ENCODE results near the gene XPO6. TPM values are rescaled to one million over a fixed set of nuclear protein-coding genes. Genes with fewer than 3 reads are reported as not detected.

The XPO6 gene
- total RNA-seq, 1 experiment from 2014 or later, result 95.6 TPM

DNA sequence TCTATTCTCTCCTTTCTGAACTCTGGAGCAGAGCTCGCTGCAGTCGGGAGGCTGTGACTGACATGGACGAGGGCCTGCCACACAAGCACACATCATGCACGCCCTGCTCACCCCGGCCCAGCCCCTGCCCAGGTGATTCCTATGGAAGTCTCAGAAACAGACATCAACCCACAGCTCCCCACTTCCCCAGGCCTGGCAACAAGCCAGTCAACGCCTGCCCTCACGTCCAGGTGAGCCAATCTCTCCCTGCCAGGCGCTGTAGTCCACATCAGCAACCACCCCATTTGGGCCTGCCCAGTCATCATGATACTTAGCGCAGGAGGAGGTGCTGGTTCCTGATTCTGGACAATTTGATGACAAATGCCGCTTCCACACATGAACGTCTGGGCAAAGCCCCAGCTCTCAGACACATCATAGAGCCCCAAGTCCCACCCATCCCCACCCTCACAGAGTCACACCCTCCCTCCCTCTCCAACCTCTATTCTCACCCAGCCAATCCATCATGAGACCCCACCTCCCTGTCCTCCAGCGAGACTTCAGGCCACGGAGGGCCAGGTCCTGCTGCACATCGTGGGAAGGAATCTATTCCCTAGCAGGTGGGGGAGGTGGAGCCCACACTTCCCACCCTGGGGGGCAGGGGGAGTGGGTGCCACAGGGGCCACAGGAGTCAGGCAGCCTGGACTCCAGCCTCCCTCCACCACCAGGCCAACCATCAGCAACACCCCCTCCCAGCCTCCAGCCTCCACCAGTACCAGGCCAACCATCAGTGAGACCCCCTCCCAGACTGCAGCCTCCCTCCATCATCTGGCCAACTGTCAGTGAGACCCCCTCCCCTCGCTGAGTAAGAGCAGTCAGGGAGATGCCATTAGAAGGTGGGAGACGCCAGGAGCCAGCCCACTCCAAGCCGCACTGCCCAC lies 114.5 kb downstream of the XPO6 start:
- Histone ChIP-seq H3K27me3 (no peaks in the 10 kb centered on the region), H3K4me3 (no peak overlapping the region), H3K27ac (no peak overlapping the region), H3K9me3 (replicated peaks) (no peaks in the 10 kb centered on the region), H3K4me1 (no peaks in the 10 kb centered on the region), H3K36me3 (peaks cover 8% of the 10 kb centered on the region; the same call in 1 of the 2 replicates)
- no peak for DNase-seq

DNA sequence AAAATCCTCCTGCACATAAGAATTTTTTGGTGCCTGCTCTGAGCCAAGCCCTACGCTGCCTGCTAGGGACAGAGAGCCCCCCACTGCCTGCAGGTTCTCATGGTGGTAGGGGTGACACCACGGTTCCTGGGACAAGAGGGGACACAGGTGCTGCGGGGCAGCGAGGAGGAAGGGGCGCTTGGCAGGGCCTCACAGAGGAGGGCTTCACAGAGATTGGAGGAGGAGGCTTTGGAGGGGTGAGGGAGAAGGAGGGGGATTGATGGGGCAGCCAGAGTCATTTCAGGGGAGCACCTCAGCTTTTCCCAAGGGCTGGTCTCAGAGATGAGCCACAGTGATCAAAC lies 118.4 kb downstream of the XPO6 start:
- no peak for DNase-seq
- Histone ChIP-seq H3K27me3 (no peaks in the 10 kb centered on the region), H3K4me1 (no peaks in the 10 kb centered on the region), H3K27ac (no peak overlapping the region), H3K9me3 (replicated peaks) (no peaks in the 10 kb centered on the region), H3K4me3 (no peak overlapping the region), H3K36me3 (no peaks in the 10 kb centered on the region)

DNA sequence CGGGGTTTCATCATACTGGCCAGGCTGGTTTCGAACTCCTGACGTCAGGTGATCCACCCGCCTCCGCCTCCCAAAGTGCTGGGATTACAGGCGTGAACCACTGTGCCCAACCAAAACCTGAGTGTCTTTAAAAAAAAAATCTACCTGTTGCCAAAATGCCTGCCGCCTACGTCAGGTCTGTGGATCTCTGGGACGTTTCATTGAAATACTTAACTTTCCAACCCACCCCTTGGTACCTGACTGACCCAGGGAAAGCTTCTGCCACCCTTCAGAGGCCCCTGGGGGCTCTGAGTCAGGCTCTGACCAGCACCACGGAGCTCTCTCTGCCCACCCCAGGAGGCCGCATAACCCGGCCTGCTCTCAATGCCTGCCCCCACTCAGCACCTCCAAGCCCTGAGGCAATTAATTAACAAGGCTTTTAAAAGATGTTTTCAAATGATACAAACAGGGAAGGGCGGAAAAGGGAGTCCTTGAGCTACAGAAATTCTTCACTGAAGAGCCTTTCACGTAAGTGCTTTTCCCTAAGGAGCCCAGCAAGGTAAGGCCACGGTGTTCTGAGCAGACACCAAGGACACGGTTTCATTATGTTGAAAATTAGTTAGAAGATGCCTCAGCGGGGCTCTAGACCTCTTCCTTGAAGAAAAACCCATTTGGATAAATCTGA lies 118.9 kb downstream of the XPO6 start:
- no peak overlapping the region for H3K27ac ChIP-seq
- DNase-seq, result no peak

GRCh38 chr16:28091656-28092055 lies 120.1 kb downstream of the XPO6 start:
- no peaks in the 10 kb centered on the region for H3K27me3 ChIP-seq
- no peak overlapping the region for H3K27ac ChIP-seq
- no peaks in the 10 kb centered on the region for H3K36me3 ChIP-seq
- no peaks in the 10 kb centered on the region for H3K4me1 ChIP-seq
- DNase-seq, result no peak
- no peak overlapping the region for H3K4me3 ChIP-seq
- no peaks in the 10 kb centered on the region for H3K9me3 ChIP-seq (replicated peaks)

More for the DNA sequence above, 118.9 kb downstream of the XPO6 start:
- H3K27me3 ChIP-seq, result no peaks in the 10 kb centered on the region
- no peaks in the 10 kb centered on the region for H3K9me3 ChIP-seq (replicated peaks)
- no peaks in the 10 kb centered on the region for H3K36me3 ChIP-seq
- no peak overlapping the region for H3K4me3 ChIP-seq
- H3K4me1 ChIP-seq, result no peaks in the 10 kb centered on the region

- no peaks in the 10 kb centered on the region for H3K9me3 ChIP-seq (replicated peaks)
- no peaks in the 10 kb centered on the region for H3K36me3 ChIP-seq
- H3K27me3 ChIP-seq, result no peaks in the 10 kb centered on the region
- no peak overlapping the region for H3K27ac ChIP-seq
- no peak for DNase-seq
- no peaks in the 10 kb centered on the region for H3K4me1 ChIP-seq
- H3K4me3 ChIP-seq, result no peak overlapping the region
Measured at GRCh38 chr16:28090646-28091377, 121.0 kb downstream of the XPO6 start.

DNA sequence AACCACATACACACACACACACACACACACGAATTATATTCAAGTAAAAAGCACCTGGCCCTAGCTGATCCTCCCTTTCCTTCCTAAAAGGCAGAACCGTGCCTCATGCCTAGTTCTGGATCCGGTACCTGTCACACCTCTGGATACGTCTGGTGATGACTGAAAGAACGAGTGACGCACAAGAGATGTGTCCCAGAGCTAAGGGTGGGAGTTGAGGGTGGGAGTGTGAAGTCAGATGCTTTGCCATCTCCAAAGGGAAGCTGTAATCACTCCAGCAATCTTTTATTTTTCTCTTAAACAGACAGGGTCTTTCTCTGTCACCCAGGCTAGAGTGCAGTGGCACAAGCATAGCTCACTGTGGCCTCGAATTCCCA lies 121.8 kb downstream of the XPO6 start:
- Histone ChIP-seq H3K27me3 (no peaks in the 10 kb centered on the region), H3K27ac (no peak overlapping the region), H3K9me3 (replicated peaks) (no peaks in the 10 kb centered on the region), H3K4me1 (no peaks in the 10 kb centered on the region), H3K4me3 (no peak overlapping the region), H3K36me3 (no peaks in the 10 kb centered on the region)
- no peak for DNase-seq

- H3K36me3 ChIP-seq, result no peaks in the 10 kb centered on the region
- no peaks in the 10 kb centered on the region for H3K27me3 ChIP-seq
- no peak overlapping the region for H3K27ac ChIP-seq
- no peak overlapping the region for H3K4me3 ChIP-seq
- no peak for DNase-seq
- H3K9me3 ChIP-seq (replicated peaks), result no peaks in the 10 kb centered on the region
- no peaks in the 10 kb centered on the region for H3K4me1 ChIP-seq
Measured at GRCh38 chr16:28089205-28089991, 122.4 kb downstream of the XPO6 start.

DNA sequence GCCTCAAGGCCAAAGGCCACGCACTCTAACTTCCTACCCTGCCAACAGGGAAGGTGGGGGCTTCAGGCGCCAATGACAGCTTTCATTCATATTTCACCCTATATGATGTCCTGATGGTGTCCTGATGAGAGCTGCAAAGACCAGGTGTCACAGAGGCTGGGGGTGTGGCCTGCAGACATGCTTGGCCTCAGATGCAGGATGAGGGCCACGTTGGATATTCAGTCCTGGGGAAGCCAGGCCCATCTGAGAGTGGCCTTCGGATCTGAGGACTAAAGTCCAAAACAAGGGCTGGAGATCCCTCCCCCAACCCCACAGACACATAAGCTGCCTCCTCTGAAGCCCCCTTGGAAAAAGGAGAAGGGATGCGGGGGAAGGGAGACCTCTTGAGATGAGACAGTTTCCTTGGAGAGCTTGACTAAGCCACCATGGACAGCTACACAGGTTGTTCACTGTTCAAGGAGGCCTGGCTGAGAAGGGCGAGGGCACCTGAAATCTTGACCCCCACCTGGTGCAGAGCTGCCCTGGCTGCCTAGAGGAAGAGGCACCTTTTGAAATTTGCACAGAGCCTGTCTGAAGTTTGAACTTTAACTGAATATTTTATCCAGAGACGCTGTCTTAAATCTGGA lies 124.0 kb downstream of the XPO6 start:
- no peak overlapping the region for H3K27ac ChIP-seq

DNA sequence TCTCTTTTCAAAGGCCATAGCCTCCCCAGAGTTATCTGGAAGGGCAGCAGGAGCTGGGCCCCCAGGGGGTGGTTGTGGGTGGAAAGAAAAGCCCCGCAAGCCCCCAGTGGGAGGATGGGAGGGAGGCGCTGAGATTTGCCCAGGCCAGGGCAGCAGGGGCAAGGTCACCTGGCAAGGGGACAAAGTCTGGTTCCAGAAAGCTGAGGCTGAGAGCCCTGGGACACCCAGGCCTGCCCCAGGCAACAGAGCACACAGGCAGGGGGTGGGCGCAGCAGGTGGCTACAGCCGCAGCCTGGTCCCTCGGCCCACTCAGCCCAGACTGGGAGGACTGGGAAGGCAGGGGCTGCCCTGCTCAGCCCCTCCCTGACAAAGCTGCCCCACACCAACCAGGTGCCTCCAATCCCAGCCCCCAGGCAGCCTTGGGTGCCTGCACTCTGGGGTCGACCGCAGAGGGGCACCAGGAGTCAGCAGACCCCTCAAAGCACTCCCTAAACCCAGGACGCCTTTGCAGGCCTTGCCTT lies 124.6 kb downstream of the XPO6 start:
- H3K27me3 ChIP-seq, result no peaks in the 10 kb centered on the region
- no peak for DNase-seq
- no peak overlapping the region for H3K4me3 ChIP-seq
- no peaks in the 10 kb centered on the region for H3K4me1 ChIP-seq
- no peaks in the 10 kb centered on the region for H3K9me3 ChIP-seq (replicated peaks)
- H3K27ac ChIP-seq, result no peak overlapping the region
- H3K36me3 ChIP-seq, result no peaks in the 10 kb centered on the region

More for the DNA sequence above, 124.0 kb downstream of the XPO6 start:
- no peak overlapping the region for H3K4me3 ChIP-seq
- H3K4me1 ChIP-seq, result no peaks in the 10 kb centered on the region
- H3K9me3 ChIP-seq (replicated peaks), result no peaks in the 10 kb centered on the region
- no peaks in the 10 kb centered on the region for H3K36me3 ChIP-seq
- no peaks in the 10 kb centered on the region for H3K27me3 ChIP-seq
- DNase-seq, result no peak

- Histone ChIP-seq H3K27me3 (no peaks in the 10 kb centered on the region), H3K4me3 (no peak overlapping the region), H3K27ac (no peak overlapping the region), H3K36me3 (no peaks in the 10 kb centered on the region), H3K4me1 (peaks cover 6% of the 10 kb centered on the region), H3K9me3 (replicated peaks) (no peaks in the 10 kb centered on the region)
- no peak for DNase-seq
Measured at GRCh38 chr16:28086186-28087139, 125.3 kb downstream of the XPO6 start.

DNA sequence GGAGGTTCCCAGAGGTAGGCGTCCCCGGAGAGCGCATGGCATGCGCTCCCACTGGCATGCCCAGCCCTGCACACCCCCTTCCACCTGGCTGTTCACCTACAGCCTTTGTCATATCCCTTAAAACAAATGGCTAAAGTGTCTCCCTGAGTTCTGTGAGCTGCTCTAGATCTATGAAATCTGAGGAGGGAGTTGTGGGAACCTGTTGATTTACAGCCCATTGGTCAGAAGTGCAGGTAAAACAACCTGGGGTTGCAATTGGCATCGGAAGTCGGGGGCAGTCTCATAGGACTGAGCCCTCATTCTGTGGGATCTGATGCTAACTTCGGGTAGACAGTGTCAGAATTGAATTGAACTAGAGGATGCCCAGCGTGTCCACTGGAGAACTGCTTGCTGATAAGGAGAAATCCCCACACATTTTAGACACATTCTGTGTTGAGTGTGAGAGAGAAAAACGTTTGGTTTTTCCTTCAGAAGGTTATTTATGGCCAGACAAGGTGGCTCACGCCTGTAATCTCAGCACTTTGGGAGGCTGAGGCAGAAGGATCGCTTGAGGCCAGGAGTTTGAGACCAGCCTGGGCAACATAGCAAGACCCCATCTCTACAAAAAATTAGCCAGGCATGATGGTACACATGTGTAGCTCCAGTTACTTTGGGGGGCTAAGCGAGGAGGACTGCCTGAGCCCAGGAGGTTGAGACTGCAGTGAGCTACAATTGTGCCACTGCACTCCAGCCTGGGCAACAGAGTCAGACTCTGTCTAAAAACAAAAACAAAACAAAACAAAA lies 126.2 kb downstream of the XPO6 start:
- Histone ChIP-seq H3K27me3 (no peaks in the 10 kb centered on the region), H3K36me3 (no peaks in the 10 kb centered on the region), H3K4me3 (no peak overlapping the region), H3K27ac (no peak overlapping the region), H3K4me1 (peaks cover 10% of the 10 kb centered on the region), H3K9me3 (replicated peaks) (no peaks in the 10 kb centered on the region)
- DNase-seq, result no peak

- H3K4me3 ChIP-seq, result no peak overlapping the region
- H3K9me3 ChIP-seq (replicated peaks), result no peaks in the 10 kb centered on the region
- peaks cover 10% of the 10 kb centered on the region for H3K4me1 ChIP-seq
- no peak overlapping the region for H3K27ac ChIP-seq
- H3K27me3 ChIP-seq, result no peaks in the 10 kb centered on the region
- DNase-seq, result no peak
- no peaks in the 10 kb centered on the region for H3K36me3 ChIP-seq
Measured at GRCh38 chr16:28084209-28084608, 127.6 kb downstream of the XPO6 start.

Data from SJCRH30 (cell line).